K562 (cell line): ENCODE data around the gene PHB1. TPM values are rescaled to one million over a fixed set of nuclear protein-coding genes. Genes with fewer than 3 reads are reported as not detected.

Experiments used
- ATAC-seq: fragments of 200-7000 bp; cut with Tn5 transposase; 3 replicates; pipeline ENCODE4 v1.9.1; 2020; ENCODE audit warnings: moderate library complexity
- BruUV-seq: library from RNA; stranded (reverse); fragments of 400-500 nt; replicated peaks from 2 replicates; lab custom pipeline; 2021; lab: Mats Ljungman, UMichigan
- CTCF ChIA-PET: fragments of 300-600 bp; formaldehyde crosslinking; extraction: SDS; loops from one replicate; lab custom pipeline; 2021; ENCODE audit warnings: low intra/inter-chr PET ratio; lab: Yijun Ruan, JAX
- POLR2A ChIA-PET: fragments of 300-600, 350-650 bp; sonication (Branson Sonifier 250); formaldehyde crosslinking; extraction: SDS; loops from one replicate; lab custom pipeline; 2021; ENCODE audit warnings: antibody characterized with exemption, inconsistent platforms; lab: Yijun Ruan, JAX
- DNase-seq, 4 experiments: peaks; one replicate each; pipeline versions ENCODE4 v3.0.0 to v3.0.0-alpha.2; 2011 to 2018; ENCODE audit warnings: low spot score in 3 of 4, mixed read lengths in 3 of 4; ENCODE audit errors: extremely low read depth in 1 of 4
- FAIRE-seq: peaks from 2 replicates; lab custom pipeline; 2011; peaks lifted over from hg19 to GRCh38; lab: Jason Lieb, UNC
- H2AFZ ChIP-seq: 2 replicates; pipeline ENCODE4 v1.6.0; 2011; ENCODE audit warnings: low read depth, low read length, control low read depth, inconsistent platforms
- H3K27ac ChIP-seq: fragments of 200-600 bp; 3 replicates; pipeline ENCODE4 v1.8.0; 2011; ENCODE audit warnings: low read depth, mild to moderate bottlenecking, control low read depth, inconsistent platforms, low read length, moderate library complexity, mixed read lengths; ENCODE audit errors: extremely low read depth
- H3K27me3 ChIP-seq, 2 experiments: fragments of 300-600 bp in 1 of 2; 2 replicates in 1 of 2; 3 replicates in 1 of 2; pipeline versions ENCODE4 v1.6.0 to v1.8.0; 2011; ENCODE audit warnings: inconsistent platforms in 2 of 2, low read length in 2 of 2, mild to moderate bottlenecking in 1 of 2, mixed read lengths in 1 of 2, moderate library complexity in 1 of 2; ENCODE audit not compliant: control insufficient read depth in 2 of 2, insufficient read depth in 2 of 2
- H3K36me3 ChIP-seq: fragments of 300-600 bp; 3 replicates; pipeline ENCODE4 v1.8.0; 2011; ENCODE audit warnings: mild to moderate bottlenecking, low read length, inconsistent platforms; ENCODE audit not compliant: control insufficient read depth, insufficient read depth
- H3K4me1 ChIP-seq, 2 experiments: fragments of 200-600 bp in 1 of 2; replicated peaks in 1 of 2; 2 replicates in 1 of 2; 3 replicates in 1 of 2; pipeline versions ENCODE4 v1.5.1 to v1.8.0; 2011; ENCODE audit warnings: inconsistent platforms in 2 of 2, low read length in 2 of 2, mild to moderate bottlenecking in 1 of 2, mixed read lengths in 1 of 2, moderate library complexity in 1 of 2; ENCODE audit not compliant: control insufficient read depth in 2 of 2, insufficient read depth in 2 of 2
- H3K4me2 ChIP-seq: 2 replicates; pipeline ENCODE4 v1.6.1; 2011; ENCODE audit warnings: low read length, control low read depth, inconsistent platforms, mixed read lengths; ENCODE audit not compliant: insufficient read depth
- H3K4me3 ChIP-seq: fragments of 200-600 bp; sonication (generic), shearing (Covaris generic); 2 replicates; pipeline ENCODE4 v1.5.1; 2016; ENCODE audit warnings: control low read depth, inconsistent platforms
- H3K79me2 ChIP-seq: fragments of 200-600 bp; 3 replicates; pipeline ENCODE4 v1.8.0; 2011; ENCODE audit warnings: low read length, inconsistent platforms; ENCODE audit not compliant: control insufficient read depth, insufficient read depth
- H3K9ac ChIP-seq, 2 experiments: 2 replicates each; pipeline versions ENCODE4 v1.6.0 to v1.6.1; 2011; ENCODE audit warnings: low read depth in 2 of 2, low read length in 2 of 2, control low read depth in 1 of 2, inconsistent platforms in 1 of 2, mild to moderate bottlenecking in 1 of 2, mixed read lengths in 1 of 2; ENCODE audit not compliant: insufficient read depth in 1 of 2
- H3K9me1 ChIP-seq: one replicate; pipeline ENCODE4 v1.6.0; 2011; ENCODE audit warnings: inconsistent platforms, mild to moderate bottlenecking, low read length, moderate library complexity; ENCODE audit not compliant: control insufficient read depth, insufficient read depth
- H3K9me3 ChIP-seq: replicated peaks from 2 replicates; pipeline ENCODE4 v1.5.1; 2011; ENCODE audit warnings: low read depth, low read length, inconsistent platforms; ENCODE audit not compliant: control insufficient read depth, insufficient read depth
- H4K20me1 ChIP-seq: replicated peaks from 2 replicates; pipeline ENCODE4 v1.6.1; 2011; ENCODE audit warnings: low read length, inconsistent platforms, mixed read lengths; ENCODE audit not compliant: control insufficient read depth, insufficient read depth
- E4F1 ChIP-seq: fragments of 250-450 bp; sonication (Bioruptor Pico); IDR thresholded peaks from 2 replicates; pipeline ENCODE4 v1.5.0; 2021; ENCODE audit warnings: mild to moderate bottlenecking, borderline replicate concordance
- HNRNPH1 ChIP-seq: fragments of 200-400 bp; formaldehyde crosslinking; optimal IDR thresholded peaks from 2 replicates; pipeline ENCODE3; 2017; ENCODE audit warnings: low read depth, mild to moderate bottlenecking, low read length, moderate library complexity
- TFE3 ChIP-seq: fragments of 450-650 bp; formaldehyde crosslinking; IDR thresholded peaks from 2 replicates; pipeline ENCODE4 v1.4.0; 2020; ENCODE audit warnings: mild to moderate bottlenecking, mixed read lengths
- WGBS: fragments of 100-300 bp; shearing (Covaris generic); methylation state at CpG from one replicate; pipeline ENCODE4 v1.1.6; 2016; ENCODE audit warnings: low coverage, mixed read lengths; ENCODE audit not compliant: insufficient coverage; ENCODE audit errors: missing lambda C conversion rate; 5-methylcytosine and 5-hydroxymethylcytosine counted together
- in situ Hi-C: fragments of 300-500 bp; cut with MboI; formaldehyde crosslinking; loops from 4 replicates; pipeline ENCODE4 v1.15.0; 2018; ENCODE audit warnings: inconsistent platforms, mixed read lengths
- intact Hi-C: fragments of 100-400 bp; cut with micrococcal nuclease; formaldehyde crosslinking; loops from 2 replicates; pipeline ENCODE4 v1.14.2; 2022
- polyA plus RNA-seq, 8 experiments: library from polyadenylated mRNA; depleted of rRNA in 4 of 8; stranded (reverse) in 5 of 8; unstranded in 3 of 8; fragments of >200 nt; fragmentation: Nextera tagmentation in 2 of 8; fragmentation: Illumina TruSeq in 1 of 8; extraction: Ambion mirVana in 2 of 8; extraction: Trizol in 1 of 8; gene quantifications; 2 replicates each; pipeline versions ENCODE4 v1.2.1 to v1.2.3, GENCODE V29; 2011 to 2014; ENCODE audit warnings: inconsistent platforms in 1 of 8, missing spikeins in 1 of 8
- total RNA-seq, 7 experiments: library from RNA; depleted of rRNA in 6 of 7; stranded (reverse); fragments of >200 nt in 6 of 7; fragmentation: Illumina TruSeq in 2 of 7; extraction: Trizol in 2 of 7; gene quantifications; 2 replicates each; pipeline versions ENCODE4 v1.2.1 to v1.2.3, GENCODE V29; 2011 to 2021; ENCODE audit warnings: low replicate concordance in 1 of 7

The PHB1 gene
- total and polyA plus RNA-seq, 9 of the 15 experiments (the other 6 are each of a cell fraction or from before 2014, with no cell fraction given), result 191 to 818 (median 349) TPM

GRCh38 chr17:49450181-49450580 is 35.5 kb upstream of the PHB1 start:
- Histone ChIP-seq H3K9me3 (no peaks in the 10 kb centered on the region), H3K4me1 (peaks cover 4 to 5% of the 10 kb centered on the region in 2 experiments; a peak in 3 of 5 replicates), H3K4me2 (no peak overlapping the region), H3K36me3 (no peaks in the 10 kb centered on the region), H3K4me3 (no peak overlapping the region), H3K9me1 (no peaks in the 10 kb centered on the region), H2AFZ (no peak overlapping the region), H4K20me1 (no peaks in the 10 kb centered on the region), H3K9ac (no peak overlapping the region), H3K27me3 (peaks cover 21 to 41% of the 10 kb centered on the region in 2 experiments; a peak in 4 of 5 replicates), H3K79me2 (no peaks in the 10 kb centered on the region)
- intact Hi-C loops, result no loop called here
- POLR2A ChIA-PET, result interaction anchor here (0.8 kb wide), 1 partner anchor 215 kb away, joined by 3 read pairs; no protein-coding TSS in a partner anchor
- 7% methylated on average over 4 of the region's 4 CpGs for WGBS
- CTCF ChIA-PET, result no interaction called here
- no peak for ATAC-seq
- TF ChIP-seq E4F1 (no peak), HNRNPH1 (no peak), TFE3 (CRISPR knock-in tag) (peak; percentile 3; the same call in 1 of the 2 replicates)
- TF ChIP-seq, all 486 proteins: peak for 1
- in situ Hi-C loops, result no loop called here
- FAIRE-seq (no peak), DNase-seq (no peak)
- BruUV-seq, result no TSS peak
- H3K27ac ChIP-seq, result no peak overlapping the region
